GM12891 (cell line): Measurements from ENCODE around the gene TMEM259.

ENCODE experiments used
- PAX5 ChIP-seq: IDR thresholded peaks from 2 replicates; pipeline ENCODE4 v1.6.1; 2011; ENCODE audit warnings: low read length, moderate library complexity, mild to moderate bottlenecking; ENCODE audit not compliant: insufficient read depth, severe bottlenecking
- POLR2A ChIP-seq: IDR thresholded peaks from 2 replicates; pipeline ENCODE4 v1.6.1; 2011; ENCODE audit warnings: low read depth, low read length, control low read depth
- POLR2AphosphoS5 ChIP-seq: IDR thresholded peaks from 2 replicates; pipeline ENCODE4 v1.6.1; 2011; ENCODE audit warnings: low read depth, low read length, control low read depth
- POU2F2 ChIP-seq: IDR thresholded peaks from 2 replicates; pipeline ENCODE4 v1.6.1; 2011; ENCODE audit warnings: low read depth, mild to moderate bottlenecking, control low read depth, low read length, moderate library complexity
- SPI1 ChIP-seq: IDR thresholded peaks from 2 replicates; pipeline ENCODE4 v1.6.1; 2011; ENCODE audit warnings: low read depth, low read length, control low read depth
- TAF1 ChIP-seq: IDR thresholded peaks from 2 replicates; pipeline ENCODE4 v1.6.1; 2011; ENCODE audit warnings: low read depth, low read length, control low read depth

DNA sequence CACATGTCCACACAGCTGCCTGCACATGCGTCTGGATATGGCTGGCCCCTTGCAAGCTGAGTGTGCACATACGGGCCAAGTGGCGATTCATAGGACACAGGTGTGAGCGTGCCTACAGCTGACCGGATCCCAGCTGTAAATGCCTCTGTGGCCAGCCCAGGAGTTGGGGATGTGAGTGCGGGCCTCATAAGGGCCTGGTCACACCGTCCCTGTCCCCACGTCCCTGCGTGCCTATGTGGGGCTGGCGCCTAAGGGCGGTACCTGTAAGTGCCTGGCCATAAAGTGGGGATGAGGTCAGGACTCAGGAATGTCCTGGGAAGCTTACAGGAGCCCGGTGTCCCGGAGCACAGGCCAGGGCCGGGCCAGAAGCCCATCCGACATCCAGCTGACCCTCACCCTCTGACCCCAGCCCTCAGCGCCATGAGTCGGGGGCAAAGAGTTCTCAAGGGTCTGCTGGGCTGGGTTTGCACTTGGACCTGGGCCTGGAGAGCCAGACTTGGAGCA lies 44.7 kb upstream of the TMEM259 start:
- TF ChIP-seq POLR2AphosphoS5 = no peak
- no peak for TF ChIP-seq POLR2A
- no peak for TF ChIP-seq SPI1
- no peak for TF ChIP-seq TAF1
- TF ChIP-seq PAX5 = no peak
- no peak for TF ChIP-seq POU2F2
